Brain microvascular endothelial cell (primary cell): ENCODE measurements around the gene SRPX.
A peak's percentile ranks its signal among the peaks of the same experiment; 100 is the strongest.

Source experiments
- DNase-seq: peaks from one replicate; pipeline ENCODE4 v3.0.0-alpha.2; 2020
- H3K27ac ChIP-seq: fragments of 250-450 bp; sonication (Bioruptor Pico); 2 replicates; pipeline ENCODE4 v1.5.1; 2020; ENCODE audit warnings: mild to moderate bottlenecking, moderate library complexity
- H3K27me3 ChIP-seq: fragments of 250-450 bp; sonication (Bioruptor Pico); replicated peaks from 2 replicates; pipeline ENCODE4 v1.5.1; 2020; ENCODE audit warnings: mild to moderate bottlenecking
- H3K36me3 ChIP-seq: fragments of 250-450 bp; sonication (Bioruptor Pico); replicated peaks from 2 replicates; pipeline ENCODE4 v1.5.1; 2020; ENCODE audit warnings: mild to moderate bottlenecking
- H3K4me3 ChIP-seq: 2 replicates; pipeline ENCODE4 v1.5.1; 2011; ENCODE audit warnings: low read depth, mild to moderate bottlenecking, control low read depth, low read length, moderate library complexity
- in situ Hi-C: cut with HindIII; loops from 2 replicates; pipeline ENCODE4 v1.10.0; 2017; ENCODE audit warnings: low sequenced_read_pairs, low pct_ligation_motif_present
- TF ChIP-seq, protein P1 (sequence below): IDR thresholded peaks from 2 replicates; pipeline ENCODE4 v1.5.1; 2011; ENCODE audit warnings: low read depth, mild to moderate bottlenecking, moderate library complexity, low read length, control low read depth, inconsistent platforms; ENCODE audit errors: missing control alignments

SRPX gene, protein sequence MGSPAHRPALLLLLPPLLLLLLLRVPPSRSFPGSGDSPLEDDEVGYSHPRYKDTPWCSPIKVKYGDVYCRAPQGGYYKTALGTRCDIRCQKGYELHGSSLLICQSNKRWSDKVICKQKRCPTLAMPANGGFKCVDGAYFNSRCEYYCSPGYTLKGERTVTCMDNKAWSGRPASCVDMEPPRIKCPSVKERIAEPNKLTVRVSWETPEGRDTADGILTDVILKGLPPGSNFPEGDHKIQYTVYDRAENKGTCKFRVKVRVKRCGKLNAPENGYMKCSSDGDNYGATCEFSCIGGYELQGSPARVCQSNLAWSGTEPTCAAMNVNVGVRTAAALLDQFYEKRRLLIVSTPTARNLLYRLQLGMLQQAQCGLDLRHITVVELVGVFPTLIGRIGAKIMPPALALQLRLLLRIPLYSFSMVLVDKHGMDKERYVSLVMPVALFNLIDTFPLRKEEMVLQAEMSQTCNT

DNA sequence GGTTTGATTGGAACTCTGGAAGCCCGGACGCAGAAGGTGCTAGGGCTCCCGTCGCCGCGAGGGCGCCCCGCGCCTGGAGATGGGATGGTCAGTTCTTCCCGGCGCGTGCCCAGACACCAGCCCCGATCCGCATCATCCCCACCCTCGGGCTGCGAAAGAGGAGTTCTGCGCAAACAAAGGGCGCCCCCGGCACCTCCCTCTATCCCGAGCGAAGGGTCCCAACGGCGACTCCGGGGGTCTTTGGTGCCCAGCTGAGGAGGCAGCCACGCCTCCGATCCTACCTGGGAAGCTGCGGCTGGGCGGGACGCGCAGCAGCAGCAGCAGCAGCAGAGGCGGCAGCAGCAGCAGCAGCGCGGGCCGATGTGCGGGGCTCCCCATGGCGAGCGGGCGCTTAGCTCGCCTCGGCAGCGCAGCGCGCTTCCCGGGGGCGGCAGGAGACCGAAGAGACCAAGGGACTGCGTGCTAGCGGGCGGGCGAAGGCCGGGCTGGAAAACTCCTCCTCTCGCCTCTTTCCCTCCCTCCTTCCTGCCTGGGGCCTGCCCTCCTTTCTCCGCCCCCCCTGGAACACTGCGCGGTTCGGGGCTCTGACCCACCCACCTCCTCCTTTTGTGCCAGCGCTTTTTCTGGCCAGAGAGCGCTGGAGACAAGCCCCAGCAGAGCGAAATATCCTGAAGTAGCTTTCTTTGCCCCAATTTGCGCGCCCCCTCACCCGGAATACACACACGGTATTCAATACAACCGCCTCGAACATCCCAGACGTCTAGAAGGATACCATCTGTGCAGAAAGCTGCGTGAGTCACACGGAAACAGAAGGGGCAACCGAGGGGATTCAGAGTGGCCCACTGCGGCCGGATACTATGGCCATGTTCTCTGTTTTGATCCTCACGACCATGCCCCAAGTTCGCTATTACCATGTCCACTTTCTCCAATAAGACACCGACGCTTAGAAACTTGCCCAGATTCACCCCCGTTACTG, at the start of gene SRPX:
Gene SRPX (minus strand): TSS at position 457 of the 976 bp plus-strand sequence. CDS start 79 bp downstream, at position 378.
- in situ Hi-C loops, result no loop called here
- H3K27me3 ChIP-seq, result no peaks in the 10 kb centered on the region
- DNase-seq, result no peak
- no peak within 1 kb of the TSS for H3K27ac ChIP-seq
- no peaks in the 10 kb centered on the region for H3K36me3 ChIP-seq
- peak within 1 kb of the TSS; percentile 68 for H3K4me3 ChIP-seq
- TF ChIP-seq, protein P1, sequence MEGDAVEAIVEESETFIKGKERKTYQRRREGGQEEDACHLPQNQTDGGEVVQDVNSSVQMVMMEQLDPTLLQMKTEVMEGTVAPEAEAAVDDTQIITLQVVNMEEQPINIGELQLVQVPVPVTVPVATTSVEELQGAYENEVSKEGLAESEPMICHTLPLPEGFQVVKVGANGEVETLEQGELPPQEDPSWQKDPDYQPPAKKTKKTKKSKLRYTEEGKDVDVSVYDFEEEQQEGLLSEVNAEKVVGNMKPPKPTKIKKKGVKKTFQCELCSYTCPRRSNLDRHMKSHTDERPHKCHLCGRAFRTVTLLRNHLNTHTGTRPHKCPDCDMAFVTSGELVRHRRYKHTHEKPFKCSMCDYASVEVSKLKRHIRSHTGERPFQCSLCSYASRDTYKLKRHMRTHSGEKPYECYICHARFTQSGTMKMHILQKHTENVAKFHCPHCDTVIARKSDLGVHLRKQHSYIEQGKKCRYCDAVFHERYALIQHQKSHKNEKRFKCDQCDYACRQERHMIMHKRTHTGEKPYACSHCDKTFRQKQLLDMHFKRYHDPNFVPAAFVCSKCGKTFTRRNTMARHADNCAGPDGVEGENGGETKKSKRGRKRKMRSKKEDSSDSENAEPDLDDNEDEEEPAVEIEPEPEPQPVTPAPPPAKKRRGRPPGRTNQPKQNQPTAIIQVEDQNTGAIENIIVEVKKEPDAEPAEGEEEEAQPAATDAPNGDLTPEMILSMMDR, result no peak

- H3K4me3 ChIP-seq, result no peak overlapping the region
- H3K27me3 ChIP-seq, result no peaks in the 10 kb centered on the region
- in situ Hi-C loops, result no loop called here
- TF ChIP-seq, protein P1, result no peak
- H3K27ac ChIP-seq, result no peak overlapping the region
- no peaks in the 10 kb centered on the region for H3K36me3 ChIP-seq
- DNase-seq, result no peak
These were observed 47.3 kb upstream of the SRPX start for GRCh38 chrX:38268011-38268410.

DNA sequence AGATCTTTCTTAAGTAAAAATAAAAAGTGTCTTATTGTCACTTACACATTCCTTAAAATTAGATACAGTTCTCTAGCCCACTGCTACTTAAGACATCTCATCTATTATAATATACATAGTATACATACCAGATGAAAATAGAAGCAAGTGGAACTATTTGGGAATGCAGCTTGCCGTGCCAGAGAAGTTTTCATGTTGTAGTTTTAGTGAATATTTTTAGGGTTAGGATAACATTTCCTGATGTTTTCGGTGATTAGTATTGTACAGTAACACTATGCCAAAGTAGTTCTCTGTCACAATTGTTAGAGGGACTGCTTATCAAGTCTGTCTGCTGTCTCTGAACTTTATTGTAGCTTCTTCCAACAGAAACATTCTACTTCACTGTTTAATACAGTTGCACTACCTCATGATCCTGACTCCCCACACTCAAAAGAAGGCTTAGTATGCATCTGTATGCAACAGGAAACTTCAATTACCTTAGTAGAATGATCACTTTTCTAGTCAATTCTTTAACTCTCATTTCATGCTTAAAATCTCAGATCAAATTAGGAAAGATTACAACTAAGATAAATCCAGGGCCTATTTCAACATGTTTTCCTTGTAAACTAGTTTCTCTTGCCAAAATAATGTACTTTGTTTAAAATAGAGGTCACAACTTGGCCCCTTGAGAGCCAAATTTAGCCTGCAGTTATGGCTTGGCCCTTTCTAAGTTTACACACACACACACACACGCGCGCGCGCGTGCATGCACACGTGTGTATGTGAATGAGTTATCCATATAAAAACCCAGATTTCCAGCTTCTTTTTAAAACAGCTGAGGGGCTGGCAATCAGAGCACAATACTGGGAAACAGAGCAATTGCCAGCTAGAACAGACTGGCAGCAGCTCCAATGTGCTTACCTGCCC, 42.3 kb upstream of the SRPX start:
- TF ChIP-seq, protein P1, result no peak
- peak; percentile 9 for DNase-seq
- H3K27ac ChIP-seq, result no peak overlapping the region
- no peak overlapping the region for H3K4me3 ChIP-seq
- H3K27me3 ChIP-seq, result no peaks in the 10 kb centered on the region
- in situ Hi-C loops, result no loop called here
- no peaks in the 10 kb centered on the region for H3K36me3 ChIP-seq

GRCh38 chrX:38260231-38260630, 39.6 kb upstream of the SRPX start:
- Histone ChIP-seq H3K36me3 (no peaks in the 10 kb centered on the region), H3K27ac (no peak overlapping the region), H3K27me3 (no peaks in the 10 kb centered on the region), H3K4me3 (no peak overlapping the region)
- TF ChIP-seq, protein P1, result peak; percentile 72
- in situ Hi-C loops, result no loop called here
- DNase-seq, result peak; percentile 14

DNA sequence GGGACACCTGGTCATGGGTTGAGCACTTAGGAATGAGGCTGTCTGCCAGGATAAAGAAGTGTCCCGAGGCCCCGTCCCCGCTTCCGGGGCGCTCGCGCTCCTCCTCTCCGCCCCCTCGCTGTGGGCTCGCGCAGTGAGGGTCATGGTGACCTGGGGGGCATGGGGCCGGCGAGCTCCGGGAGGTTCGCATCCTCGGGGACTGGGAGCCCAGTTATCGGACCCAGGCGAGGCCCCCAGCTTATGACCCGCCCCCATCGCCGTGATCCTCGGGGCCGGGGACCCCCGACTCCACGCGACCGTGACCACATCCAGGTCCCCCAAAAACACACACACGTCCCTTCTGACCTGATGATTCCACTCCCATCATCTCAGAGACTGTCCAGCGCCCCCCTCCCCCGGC, 35.3 kb upstream of the SRPX start:
- in situ Hi-C loops, result no loop called here
- Histone ChIP-seq H3K36me3 (no peaks in the 10 kb centered on the region), H3K4me3 (no peak overlapping the region), H3K27me3 (no peaks in the 10 kb centered on the region), H3K27ac (no peak overlapping the region)
- TF ChIP-seq, protein P1, result no peak
- DNase-seq, result no peak
